ENCODE data around the gene IGFBP6.

GRCh38 chr12:53077030-53077429 lies 20.4 kb upstream of the IGFBP6 start:
- TF ChIP-seq, protein P1, sequence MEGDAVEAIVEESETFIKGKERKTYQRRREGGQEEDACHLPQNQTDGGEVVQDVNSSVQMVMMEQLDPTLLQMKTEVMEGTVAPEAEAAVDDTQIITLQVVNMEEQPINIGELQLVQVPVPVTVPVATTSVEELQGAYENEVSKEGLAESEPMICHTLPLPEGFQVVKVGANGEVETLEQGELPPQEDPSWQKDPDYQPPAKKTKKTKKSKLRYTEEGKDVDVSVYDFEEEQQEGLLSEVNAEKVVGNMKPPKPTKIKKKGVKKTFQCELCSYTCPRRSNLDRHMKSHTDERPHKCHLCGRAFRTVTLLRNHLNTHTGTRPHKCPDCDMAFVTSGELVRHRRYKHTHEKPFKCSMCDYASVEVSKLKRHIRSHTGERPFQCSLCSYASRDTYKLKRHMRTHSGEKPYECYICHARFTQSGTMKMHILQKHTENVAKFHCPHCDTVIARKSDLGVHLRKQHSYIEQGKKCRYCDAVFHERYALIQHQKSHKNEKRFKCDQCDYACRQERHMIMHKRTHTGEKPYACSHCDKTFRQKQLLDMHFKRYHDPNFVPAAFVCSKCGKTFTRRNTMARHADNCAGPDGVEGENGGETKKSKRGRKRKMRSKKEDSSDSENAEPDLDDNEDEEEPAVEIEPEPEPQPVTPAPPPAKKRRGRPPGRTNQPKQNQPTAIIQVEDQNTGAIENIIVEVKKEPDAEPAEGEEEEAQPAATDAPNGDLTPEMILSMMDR (IDR thresholded peaks at IDR 0.05; ENCODE audit: insufficient read depth, low read depth, low read length) = no peak
- no peak for TF ChIP-seq EZH2 (IDR thresholded peaks at IDR 0.05; ENCODE audit: insufficient read depth, low read length)

Data from astrocyte (in vitro differentiated cells and primary cell).